Measurements from ENCODE around the gene EIF1AY.

DNA sequence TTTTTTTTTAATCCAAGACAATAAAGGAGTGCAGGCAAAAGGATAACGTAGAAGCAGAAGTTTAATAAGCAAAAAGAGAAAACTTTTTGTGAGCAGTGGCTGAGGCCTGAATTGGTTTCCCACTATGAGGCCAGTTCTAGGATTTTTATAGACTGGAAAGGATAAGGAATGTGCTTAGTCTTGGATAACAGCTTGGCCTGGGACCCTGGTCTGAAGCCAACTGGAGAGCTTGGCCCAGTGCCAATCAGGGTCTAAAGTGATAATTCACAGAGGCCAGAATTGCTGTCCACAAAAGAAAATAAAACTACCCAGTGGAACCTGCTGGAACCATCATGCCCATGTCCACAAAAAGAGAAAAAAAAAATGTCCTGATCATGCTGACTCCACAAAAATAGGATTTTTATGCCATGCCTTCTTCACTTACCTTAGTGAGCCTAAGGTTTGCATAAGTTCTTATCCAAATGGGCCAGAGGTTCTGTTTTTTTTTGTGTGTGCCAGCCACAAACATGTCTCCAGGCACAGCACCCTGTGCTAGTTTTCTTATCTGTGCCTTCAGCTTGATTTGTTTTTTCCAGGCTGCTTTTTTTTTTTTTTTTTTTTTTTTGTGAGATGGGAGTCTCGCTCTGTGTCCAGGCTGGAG, 15.6 kb upstream of the EIF1AY start:
- TF ChIP-seq, protein P1, sequence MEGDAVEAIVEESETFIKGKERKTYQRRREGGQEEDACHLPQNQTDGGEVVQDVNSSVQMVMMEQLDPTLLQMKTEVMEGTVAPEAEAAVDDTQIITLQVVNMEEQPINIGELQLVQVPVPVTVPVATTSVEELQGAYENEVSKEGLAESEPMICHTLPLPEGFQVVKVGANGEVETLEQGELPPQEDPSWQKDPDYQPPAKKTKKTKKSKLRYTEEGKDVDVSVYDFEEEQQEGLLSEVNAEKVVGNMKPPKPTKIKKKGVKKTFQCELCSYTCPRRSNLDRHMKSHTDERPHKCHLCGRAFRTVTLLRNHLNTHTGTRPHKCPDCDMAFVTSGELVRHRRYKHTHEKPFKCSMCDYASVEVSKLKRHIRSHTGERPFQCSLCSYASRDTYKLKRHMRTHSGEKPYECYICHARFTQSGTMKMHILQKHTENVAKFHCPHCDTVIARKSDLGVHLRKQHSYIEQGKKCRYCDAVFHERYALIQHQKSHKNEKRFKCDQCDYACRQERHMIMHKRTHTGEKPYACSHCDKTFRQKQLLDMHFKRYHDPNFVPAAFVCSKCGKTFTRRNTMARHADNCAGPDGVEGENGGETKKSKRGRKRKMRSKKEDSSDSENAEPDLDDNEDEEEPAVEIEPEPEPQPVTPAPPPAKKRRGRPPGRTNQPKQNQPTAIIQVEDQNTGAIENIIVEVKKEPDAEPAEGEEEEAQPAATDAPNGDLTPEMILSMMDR (IDR thresholded peaks at IDR 0.05; ENCODE audit: low read depth, low read length, poor library complexity, severe bottlenecking): no peak
- no peak for TF ChIP-seq EZH2phosphoT487 (IDR thresholded peaks at IDR 0.05; ENCODE audit: borderline replicate concordance, low read length)
